Left ventricle myocardium inferior (tissue), 1 donor: ENCODE measurements around the gene ECEL1. TPM values are rescaled to one million over a fixed set of nuclear protein-coding genes. Genes with fewer than 3 reads are reported as not detected.

ENCODE experiments used
- DNase-seq: peaks from one replicate; pipeline ENCODE4 v3.0.0-alpha.2; 2020
- H3K27ac ChIP-seq: fragments of 200-600 bp; replicated peaks from 2 replicates; pipeline ENCODE4 v1.8.0; 2021
- H3K27me3 ChIP-seq: fragments of 200-600 bp; 2 replicates; pipeline ENCODE4 v1.8.0; 2021; ENCODE audit warnings: low read depth
- H3K36me3 ChIP-seq: fragments of 200-600 bp; 2 replicates; pipeline ENCODE4 v1.8.0; 2021
- H3K4me1 ChIP-seq: fragments of 200-600 bp; 2 replicates; pipeline ENCODE4 v1.8.0; 2021
- H3K4me3 ChIP-seq: fragments of 200-600 bp; 2 replicates; pipeline ENCODE4 v1.8.0; 2021; ENCODE audit warnings: mild to moderate bottlenecking, moderate library complexity
- H3K9me3 ChIP-seq: fragments of 200-600 bp; replicated peaks from 2 replicates; pipeline ENCODE4 v1.8.0; 2021
- intact Hi-C: fragments of 100-400 bp; cut with micrococcal nuclease; formaldehyde crosslinking; loops from one replicate; pipeline ENCODE4 v1.11.0; 2022
- total RNA-seq: library from RNA; stranded (reverse); fragmentation: NEBNext Ultra II Directional; extraction: Animal tissue kit (Norgen Biotek cat#: 25700); gene quantifications from one replicate; pipeline ENCODE4 v1.2.1, GENCODE V29; 2021
- TF ChIP-seq, protein P1 (sequence below): fragments of 200-600 bp; IDR thresholded peaks from 2 replicates; pipeline ENCODE4 v1.8.0; 2021; ENCODE audit warnings: antibody characterized with exemption, mild to moderate bottlenecking, borderline replicate concordance
- donor health status: DM: no; HTN: yes; CAD: no; lungs with severe emphysema.

The ECEL1 gene
- total RNA-seq, 1 donor from 2014 or later = not detected

DNA sequence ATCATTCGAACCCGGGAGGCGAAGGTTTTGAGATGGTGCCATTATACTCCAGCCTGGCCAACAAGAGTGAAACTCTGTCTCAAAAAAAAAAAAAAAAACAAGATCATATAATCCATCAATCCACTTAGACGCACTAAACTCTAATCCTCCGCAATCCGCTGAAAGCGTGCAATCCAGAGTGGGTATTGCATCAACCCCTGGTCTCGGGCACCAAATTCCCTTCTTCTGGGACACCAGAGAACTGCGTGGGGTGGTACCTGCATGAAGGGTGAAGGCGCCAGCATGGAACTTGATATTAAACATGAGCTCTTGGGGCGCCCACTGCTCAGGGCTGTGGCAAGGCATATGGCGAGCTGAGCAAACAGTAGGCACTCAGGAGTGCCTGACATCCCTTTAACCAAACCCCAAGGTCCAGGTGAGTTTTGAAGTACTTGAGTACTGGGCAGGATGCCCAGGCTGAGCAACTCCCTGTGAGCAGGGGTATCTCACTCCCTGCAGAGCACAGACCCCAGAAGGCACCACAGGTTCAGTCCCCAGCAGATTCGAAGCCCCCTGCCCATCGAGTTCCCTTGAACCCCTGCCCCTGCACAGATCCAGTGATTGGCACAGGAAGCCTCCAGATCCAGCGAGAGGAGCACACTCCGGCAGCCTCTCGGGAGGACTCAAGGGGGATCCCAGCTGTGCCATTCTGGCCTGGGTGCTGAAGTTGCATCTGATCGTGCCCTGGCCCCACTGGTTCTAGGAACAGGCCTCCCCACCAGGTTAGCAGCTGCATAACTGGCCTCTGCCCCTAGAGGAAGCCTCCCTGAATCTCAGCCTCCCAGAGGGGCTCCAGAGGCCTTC, 23.7 kb downstream of the ECEL1 start:
- intact Hi-C loops = no loop called here
- no peak overlapping the region for H3K4me3 ChIP-seq
- peaks cover 4% of the 10 kb centered on the region for H3K9me3 ChIP-seq
- TF ChIP-seq, protein P1, sequence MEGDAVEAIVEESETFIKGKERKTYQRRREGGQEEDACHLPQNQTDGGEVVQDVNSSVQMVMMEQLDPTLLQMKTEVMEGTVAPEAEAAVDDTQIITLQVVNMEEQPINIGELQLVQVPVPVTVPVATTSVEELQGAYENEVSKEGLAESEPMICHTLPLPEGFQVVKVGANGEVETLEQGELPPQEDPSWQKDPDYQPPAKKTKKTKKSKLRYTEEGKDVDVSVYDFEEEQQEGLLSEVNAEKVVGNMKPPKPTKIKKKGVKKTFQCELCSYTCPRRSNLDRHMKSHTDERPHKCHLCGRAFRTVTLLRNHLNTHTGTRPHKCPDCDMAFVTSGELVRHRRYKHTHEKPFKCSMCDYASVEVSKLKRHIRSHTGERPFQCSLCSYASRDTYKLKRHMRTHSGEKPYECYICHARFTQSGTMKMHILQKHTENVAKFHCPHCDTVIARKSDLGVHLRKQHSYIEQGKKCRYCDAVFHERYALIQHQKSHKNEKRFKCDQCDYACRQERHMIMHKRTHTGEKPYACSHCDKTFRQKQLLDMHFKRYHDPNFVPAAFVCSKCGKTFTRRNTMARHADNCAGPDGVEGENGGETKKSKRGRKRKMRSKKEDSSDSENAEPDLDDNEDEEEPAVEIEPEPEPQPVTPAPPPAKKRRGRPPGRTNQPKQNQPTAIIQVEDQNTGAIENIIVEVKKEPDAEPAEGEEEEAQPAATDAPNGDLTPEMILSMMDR = no peak
- no peaks in the 10 kb centered on the region for H3K4me1 ChIP-seq
- no peak overlapping the region for H3K27ac ChIP-seq
- peaks cover 58% of the 10 kb centered on the region for H3K27me3 ChIP-seq
- no peaks in the 10 kb centered on the region for H3K36me3 ChIP-seq
- no peak for DNase-seq

DNA sequence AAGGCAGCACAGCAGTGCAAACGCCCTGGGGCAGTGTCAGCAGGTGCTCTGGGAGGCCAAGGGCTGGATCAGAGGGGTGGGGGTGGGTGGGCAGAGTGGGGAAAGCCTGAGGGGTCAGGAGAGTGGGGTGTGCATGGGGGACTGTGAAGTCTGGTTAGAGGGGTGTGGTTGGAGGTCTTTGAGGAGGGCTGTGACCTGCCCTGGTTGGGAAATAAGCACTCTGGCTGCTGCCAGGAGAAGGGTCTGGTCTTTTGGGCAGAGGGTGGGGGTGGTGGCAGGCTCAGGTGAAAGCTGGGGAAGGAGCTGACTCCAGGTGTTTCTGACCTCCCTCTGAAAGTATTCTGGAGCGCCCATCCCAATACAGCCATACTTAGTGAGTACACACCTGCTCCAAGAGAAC, 27.5 kb downstream of the ECEL1 start:
- no peaks in the 10 kb centered on the region for H3K36me3 ChIP-seq

DNA sequence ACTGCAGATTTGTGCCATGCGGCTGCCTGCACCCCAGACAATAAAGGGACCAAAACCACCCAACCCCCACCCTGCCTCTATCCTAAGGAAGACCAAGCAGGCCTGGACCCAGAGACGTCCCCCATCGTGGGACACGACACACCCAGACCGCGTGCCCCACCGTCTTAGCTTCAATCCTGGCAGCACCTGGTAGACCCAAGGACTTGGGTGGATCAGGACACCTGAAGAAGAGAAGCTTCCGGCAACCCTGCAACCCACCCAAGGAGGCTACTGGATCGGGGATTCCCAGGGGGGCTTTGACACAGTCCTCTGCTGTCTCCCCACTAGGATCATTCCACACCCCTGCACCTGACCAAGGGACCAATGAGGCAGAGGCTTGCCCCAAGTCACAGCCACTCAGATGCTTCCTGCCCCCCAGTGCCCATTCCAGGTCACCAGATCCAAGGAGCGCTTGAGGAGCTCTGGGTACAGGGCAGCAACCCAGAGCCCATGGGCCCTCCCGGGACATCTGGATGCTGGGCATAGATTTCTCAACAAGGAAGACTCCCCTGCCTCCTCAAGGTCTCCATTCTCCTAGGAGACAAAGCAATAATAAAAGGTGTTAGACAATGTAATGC, 28.1 kb downstream of the ECEL1 start:
- intact Hi-C loops = no loop called here

More for the DNA sequence above, 27.5 kb downstream of the ECEL1 start:
- no peak for DNase-seq
- Histone ChIP-seq H3K27ac (no peak overlapping the region), H3K27me3 (peaks cover 94% of the 10 kb centered on the region), H3K4me1 (no peaks in the 10 kb centered on the region), H3K9me3 (no peaks in the 10 kb centered on the region), H3K4me3 (no peak overlapping the region)
- TF ChIP-seq, protein P1 = no peak
- intact Hi-C loops = no loop called here

DNA sequence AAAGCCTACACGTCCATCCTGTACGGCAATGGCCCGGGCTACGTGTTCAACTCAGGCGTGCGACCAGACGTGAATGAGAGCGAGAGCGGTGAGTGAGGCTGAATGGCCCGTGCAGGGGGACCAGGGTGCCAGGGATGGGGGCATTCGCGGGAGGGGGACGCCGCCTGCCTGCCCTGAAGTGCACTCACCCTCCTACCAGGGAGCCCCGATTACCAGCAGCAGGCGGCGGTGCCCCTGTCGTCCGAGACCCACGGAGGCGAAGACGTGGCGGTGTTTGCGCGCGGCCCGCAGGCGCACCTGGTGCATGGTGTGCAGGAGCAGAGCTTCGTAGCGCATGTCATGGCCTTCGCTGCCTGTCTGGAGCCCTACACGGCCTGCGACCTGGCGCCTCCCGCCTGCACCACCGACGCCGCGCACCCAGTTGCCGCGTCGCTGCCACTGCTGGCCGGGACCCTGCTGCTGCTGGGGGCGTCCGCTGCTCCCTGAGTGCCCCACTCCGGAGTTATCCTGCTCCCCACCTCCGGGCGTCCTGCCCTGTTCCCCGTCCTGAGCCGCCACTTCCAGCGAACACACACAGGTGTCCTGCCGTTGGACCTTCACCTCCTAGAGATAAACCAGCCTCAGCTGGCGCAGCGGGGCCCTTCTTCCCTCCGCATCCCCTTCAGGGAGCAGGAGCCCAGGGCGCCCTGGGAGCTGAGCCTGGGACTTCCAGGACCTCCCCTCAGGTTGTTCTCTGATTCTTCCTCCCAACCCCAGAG, 28.8 kb downstream of the ECEL1 start:
- Histone ChIP-seq H3K4me1 (no peaks in the 10 kb centered on the region), H3K4me3 (no peak overlapping the region), H3K36me3 (no peaks in the 10 kb centered on the region), H3K27me3 (peaks cover 94% of the 10 kb centered on the region), H3K27ac (no peak overlapping the region), H3K9me3 (no peaks in the 10 kb centered on the region)
- intact Hi-C loops = no loop called here
- no peak for DNase-seq
- TF ChIP-seq, protein P1 = no peak

More for the DNA sequence above, 28.1 kb downstream of the ECEL1 start:
- no peak overlapping the region for H3K4me3 ChIP-seq
- no peak for DNase-seq
- peaks cover 93% of the 10 kb centered on the region for H3K27me3 ChIP-seq
- no peaks in the 10 kb centered on the region for H3K9me3 ChIP-seq
- no peaks in the 10 kb centered on the region for H3K36me3 ChIP-seq
- no peaks in the 10 kb centered on the region for H3K4me1 ChIP-seq
- H3K27ac ChIP-seq = no peak overlapping the region
- TF ChIP-seq, protein P1 = no peak

DNA sequence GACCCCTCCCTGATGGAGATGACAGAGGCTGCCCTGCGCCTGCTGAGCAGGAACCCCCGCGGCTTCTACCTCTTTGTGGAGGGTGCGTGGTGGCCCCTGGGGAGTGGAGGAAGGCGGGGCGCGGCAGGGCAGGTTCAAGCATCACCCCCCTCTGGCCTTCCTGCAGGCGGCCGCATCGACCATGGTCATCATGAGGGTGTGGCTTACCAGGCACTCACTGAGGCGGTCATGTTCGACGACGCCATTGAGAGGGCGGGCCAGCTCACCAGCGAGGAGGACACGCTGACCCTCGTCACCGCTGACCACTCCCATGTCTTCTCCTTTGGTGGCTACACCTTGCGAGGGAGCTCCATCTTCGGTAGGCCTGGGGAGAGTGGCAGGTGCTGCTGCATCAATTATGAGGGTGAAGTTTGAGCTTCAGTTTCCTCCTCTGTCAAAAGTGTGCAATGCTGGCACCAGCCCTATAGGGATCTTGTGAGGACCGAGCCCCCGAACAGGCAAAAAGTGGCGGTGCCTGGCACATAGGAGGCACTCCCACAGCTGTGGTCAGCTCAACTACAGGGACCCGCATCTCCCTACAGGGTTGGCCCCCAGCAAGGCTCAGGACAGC, 29.5 kb downstream of the ECEL1 start:
- no peak for DNase-seq
- TF ChIP-seq, protein P1 = no peak
- Histone ChIP-seq H3K9me3 (no peaks in the 10 kb centered on the region), H3K27ac (no peak overlapping the region), H3K4me1 (no peaks in the 10 kb centered on the region), H3K4me3 (no peak overlapping the region), H3K36me3 (no peaks in the 10 kb centered on the region), H3K27me3 (peaks cover 89% of the 10 kb centered on the region)
- intact Hi-C loops = no loop called here
